NCI-H2081 treated with DMSO at 0.1 percent for 48 hours (cell line): ENCODE measurements around the gene ADAM20.
"Not testable (repeated sequence)": the region's sequence is repeated elsewhere in the genome, so short reads cannot be mapped to it uniquely, and the experiment has no call there.

Experiments used
- DNase-seq: peaks from one replicate; lab custom pipeline; 2025; lab: John Stamatoyannopoulos, UW

Gene ADAM20

DNA sequence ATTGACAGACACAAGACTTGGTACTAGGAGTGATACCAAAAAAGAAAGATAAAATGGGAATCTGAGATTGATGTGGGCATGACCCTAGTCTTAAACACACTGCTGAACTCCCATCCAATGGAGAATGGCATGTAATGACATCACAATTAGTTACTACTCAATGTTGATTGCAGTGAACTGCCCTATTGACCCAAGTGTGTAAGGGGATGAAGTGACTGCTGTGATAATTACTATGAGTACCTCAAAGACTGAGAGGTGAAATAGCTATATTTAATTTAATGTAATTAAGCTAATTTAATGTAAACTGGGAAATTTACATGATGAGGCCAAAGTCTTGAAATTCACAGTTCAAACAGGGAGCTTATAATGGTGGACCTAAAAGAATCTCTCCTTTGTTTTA is at the start of gene ADAM20:
Gene ADAM20, minus strand, starts transcription at position 101 of the 400 bp plus-strand sequence. CDS start 10,247 bp downstream, outside the sequence.
- no peak for DNase-seq

DNA sequence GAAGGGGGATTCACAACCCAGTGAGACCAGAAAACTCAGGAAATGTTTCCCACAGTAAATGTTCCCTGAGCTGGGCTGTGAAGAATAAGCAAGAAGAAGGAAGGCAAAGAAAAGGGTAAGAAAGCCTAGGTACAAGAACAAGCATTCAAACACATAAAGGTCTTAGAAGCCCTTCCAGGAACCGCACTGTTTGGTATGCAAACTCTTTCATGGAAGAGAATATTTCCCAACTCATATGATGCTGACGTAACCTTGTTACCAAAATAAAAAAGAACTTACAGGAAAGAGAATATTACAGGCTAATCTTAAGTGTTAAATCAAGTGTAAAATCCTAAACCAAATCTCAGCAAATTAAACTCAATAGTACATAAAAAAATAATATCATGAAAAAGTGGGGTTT is 42.1 kb upstream of the ADAM20 start:
- no peak for DNase-seq

DNA sequence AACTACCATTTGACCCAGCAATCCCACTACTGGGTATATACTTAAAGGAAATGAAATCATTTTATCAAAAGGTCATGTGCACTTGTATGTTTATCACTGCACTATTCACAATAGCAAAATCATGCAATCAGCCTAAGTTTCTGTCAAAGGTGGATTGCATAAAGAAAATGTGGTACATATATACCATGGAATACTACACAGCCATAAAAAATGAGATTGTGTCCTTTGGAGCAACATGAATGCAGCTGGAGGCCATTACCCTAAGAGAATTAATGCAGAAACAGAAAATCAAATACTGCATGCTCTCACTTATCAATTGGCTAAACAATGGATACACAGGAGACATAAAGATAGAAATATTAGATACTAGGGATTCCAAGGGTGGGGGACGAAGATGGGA is 38.2 kb upstream of the ADAM20 start:
- DNase-seq, result no peak

DNA sequence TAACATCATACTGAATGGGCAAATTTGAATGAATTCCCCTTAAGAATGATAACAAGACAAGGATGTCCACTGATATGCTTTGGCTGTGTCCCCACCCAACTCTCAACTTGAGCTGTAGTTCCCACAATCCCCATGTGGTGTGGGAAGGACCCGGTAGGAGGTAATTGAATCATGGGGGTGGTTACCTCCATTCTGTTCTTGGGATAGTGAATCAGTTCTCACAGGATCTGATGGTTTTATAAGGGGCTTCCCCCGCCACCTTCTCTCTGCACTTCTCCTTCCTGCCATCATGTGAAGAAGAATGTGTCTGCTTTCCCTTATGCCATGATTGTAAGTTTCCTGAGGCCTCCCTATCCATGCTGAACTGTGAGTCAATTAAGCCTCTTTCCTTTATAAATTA is 36.3 kb upstream of the ADAM20 start:
- no peak for DNase-seq

DNA sequence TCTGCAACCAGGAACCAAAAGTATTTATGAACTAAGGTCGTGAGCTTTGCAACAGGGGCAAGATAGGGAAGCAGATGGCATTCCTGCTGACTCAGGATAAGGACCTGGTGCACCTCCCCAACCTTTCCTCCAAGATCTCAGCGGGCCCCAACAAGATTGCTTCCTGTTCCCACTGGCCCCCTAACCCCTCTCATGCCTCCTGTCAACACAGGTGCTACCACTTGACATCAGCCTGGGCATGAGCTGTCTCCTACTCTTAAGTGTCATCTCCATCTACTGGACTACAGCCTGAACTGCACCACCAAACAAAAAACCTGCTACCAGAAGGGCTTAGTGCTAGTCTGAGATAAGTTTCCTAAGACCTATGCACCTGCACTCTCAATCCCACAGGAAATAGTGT is 33.0 kb upstream of the ADAM20 start:
- no peak for DNase-seq

DNA sequence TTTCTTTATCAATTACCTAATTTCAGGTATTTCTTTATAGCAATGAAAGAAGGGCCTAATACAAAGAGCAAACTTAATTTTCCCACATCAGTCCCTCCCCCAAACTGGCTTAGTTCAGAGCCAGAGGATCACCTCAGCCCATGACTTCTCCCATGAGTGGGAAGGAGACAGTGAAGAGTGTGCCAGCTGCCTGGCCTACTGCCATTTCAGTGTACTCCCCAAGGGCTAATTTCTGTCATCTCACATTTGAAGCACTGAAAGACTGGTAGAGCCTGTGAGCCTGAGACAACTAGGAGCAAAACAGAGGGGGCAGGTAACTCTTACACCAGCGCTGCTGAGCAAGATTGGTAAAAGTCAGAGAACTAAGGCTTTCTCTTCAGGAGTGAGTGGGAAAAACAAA is 29.1 kb upstream of the ADAM20 start:
- no peak for DNase-seq

DNA sequence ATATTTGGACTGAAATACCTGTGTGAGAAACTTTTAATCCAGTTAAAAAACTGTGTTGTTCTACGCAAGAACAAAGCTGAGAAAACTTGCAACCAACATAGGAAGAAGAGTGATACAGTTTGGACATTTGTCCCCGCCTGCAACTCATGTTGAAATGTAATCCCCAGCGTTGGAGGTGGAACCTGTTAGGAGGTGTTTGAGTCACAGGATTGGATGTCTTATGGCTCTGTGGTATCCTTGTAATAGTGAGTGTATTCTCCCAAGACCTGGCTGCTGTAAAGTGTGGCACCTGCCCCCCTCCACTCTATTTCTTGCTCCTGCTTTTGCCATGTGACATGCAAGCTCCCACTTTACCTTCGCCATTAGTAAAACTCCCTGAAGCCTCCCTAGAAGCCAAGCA is 28.6 kb upstream of the ADAM20 start:
- no peak for DNase-seq

DNA sequence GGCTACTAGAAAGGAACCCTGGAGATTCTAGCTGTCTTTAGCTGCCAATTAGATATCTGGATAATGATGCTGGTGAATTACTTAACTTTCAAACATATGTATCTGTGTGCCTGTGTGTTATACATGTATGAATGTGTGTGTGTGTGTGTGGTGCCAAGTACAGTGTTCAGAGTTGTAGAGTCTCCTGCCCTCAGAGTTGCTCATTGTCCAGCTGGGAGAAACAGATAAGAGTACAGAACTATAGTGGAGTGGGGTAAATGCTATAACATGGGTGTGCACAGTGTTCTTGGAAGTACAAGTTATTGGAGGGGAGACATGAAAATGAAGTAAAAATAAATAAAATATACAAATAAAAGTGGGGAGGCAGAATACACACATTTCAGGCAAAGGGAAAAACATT is 23.6 kb upstream of the ADAM20 start:
- DNase-seq, result no peak

DNA sequence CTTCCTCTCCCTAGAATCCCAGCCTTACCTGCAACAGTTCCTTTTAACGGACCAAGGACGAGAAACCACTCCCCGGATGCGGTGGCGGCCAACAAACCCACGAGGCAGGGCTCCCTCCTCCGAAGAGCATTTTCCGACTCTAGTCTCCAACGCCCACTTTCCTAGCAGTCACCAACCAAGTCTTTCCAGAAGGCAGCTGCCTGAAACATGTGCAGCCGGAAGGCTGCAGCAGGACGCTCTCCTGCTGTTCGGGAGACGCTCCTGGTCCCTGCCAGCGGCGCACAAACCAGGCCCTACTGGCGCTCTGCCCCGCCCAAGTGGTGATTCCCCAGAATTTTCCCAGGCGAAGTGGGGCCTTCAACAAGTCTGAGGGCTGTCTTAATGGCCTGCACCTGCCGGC is 21.1 kb upstream of the ADAM20 start:
- DNase-seq, result no peak

DNA sequence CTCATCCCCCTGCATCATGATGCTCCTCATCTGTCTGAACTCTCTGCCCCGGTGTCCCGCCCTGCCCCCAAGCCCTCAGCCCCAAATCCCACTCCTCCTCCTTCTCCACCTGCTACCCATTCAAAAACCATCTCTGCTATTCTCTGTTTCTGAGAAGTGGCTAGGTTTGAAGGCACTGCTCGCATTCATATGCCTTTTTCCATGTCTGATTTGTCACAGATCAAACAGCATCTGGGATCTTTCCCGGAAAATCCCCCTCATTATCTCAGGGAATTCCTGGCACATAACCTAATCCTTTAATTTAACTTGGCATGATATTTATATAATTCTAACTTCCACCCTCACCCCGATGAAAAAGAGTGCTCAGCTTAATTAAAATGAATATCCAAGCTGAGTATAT is 3.3 kb upstream of the ADAM20 start:
- no peak for DNase-seq

DNA sequence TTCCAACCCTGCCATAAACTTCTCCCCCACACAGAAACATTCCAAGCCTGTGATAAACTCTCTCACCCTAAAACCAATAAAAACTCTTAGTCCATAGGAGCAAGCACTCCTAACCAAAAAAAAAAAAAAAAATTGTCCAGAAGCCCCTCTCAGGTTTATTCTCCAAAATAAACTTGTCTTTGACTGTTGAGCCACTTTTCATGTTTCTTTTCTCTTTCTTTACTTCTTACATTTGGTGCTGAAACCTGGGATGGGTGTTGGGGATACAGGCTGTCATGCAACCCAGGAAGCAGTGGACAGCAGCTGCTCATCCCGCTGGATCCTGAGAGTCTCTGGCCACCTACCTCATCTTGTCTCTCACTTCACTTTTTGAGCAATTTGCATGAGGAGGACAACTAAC is 2.0 kb upstream of the ADAM20 start:
- no peak for DNase-seq

DNA sequence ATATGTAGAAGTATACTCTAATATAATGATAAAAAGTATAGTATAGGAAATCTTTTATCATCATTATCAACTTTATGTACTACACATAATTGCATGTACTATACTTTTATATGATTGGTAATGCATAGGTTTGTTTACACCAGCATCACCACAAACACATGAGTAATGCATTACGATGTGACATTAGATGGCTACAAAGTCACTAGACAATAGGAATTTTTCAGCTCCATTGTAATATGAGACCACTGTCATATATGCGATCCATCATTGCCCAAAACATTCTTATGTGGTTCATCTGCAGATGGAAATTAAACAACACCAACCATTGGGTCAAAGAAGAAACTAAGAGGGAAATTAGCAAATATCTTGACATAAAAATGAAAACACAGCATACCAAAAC is 4.4 kb downstream of the ADAM20 start:
- DNase-seq, result no peak

DNA sequence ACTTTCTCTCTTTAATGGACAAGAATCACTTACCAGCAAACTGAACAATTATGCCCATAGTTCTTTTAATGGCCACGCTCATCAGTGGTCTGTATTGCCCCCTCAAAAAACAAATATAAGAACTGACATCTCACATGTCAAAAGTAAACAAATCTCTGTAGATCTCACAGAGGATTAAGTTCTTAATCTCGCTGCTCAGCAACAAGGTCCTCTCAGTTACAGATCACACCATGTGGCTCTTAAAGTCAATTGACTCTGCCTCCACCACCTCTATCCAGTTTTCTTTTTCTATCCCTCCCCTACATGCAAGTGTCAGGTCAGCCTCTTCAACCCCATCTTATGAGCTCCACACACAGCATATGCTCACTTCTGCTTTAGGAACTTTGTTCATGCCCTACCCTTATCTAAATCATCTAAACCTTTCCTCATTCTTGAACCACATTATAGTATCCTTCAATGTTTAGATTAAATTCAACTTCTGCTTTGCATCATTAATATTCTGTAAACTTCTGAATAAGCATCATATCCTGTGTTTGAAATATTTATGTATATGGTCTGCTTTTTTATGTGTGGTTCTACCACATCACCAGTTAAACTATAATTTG is 7.2 kb downstream of the ADAM20 start:
- DNase-seq, result no peak

DNA sequence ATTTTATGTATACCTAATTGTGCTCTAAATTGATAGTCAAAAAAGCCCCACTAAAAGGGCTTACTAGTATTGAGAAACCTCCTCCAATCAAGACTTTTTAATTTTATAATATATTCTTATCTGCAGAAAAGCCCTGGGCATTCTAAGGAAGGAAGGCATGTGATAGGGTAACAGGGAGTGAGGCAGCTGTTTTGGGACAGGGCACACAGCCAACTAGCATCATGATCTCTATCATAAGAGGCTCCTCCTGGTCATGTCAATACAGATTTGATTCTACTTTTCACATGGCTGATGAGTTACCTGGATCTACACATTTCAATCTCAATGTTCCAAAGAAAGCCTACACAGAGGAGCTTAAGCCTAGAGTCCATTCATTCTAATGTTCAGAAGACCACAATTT is 9.1 kb downstream of the ADAM20 start:
- DNase-seq, result no peak

DNA sequence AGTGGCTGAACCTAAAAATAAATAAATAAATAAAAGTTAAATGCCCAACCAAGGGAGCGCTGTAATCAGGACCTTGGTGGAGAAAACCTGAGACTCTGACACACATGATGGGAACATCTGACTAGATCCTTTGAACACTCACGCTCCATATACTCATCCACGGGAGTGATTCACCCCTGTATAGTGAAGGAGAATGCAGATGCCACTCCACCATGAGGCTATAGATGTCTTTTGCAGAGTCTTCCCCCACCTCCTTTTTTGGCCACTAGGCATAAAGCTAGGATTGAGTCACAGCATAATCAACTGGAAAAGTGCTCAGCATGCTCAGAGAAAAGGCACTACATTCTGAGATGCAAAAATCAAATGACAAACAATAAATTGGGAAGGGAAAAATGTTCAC is 19.0 kb downstream of the ADAM20 start:
- DNase-seq, result no peak

DNA sequence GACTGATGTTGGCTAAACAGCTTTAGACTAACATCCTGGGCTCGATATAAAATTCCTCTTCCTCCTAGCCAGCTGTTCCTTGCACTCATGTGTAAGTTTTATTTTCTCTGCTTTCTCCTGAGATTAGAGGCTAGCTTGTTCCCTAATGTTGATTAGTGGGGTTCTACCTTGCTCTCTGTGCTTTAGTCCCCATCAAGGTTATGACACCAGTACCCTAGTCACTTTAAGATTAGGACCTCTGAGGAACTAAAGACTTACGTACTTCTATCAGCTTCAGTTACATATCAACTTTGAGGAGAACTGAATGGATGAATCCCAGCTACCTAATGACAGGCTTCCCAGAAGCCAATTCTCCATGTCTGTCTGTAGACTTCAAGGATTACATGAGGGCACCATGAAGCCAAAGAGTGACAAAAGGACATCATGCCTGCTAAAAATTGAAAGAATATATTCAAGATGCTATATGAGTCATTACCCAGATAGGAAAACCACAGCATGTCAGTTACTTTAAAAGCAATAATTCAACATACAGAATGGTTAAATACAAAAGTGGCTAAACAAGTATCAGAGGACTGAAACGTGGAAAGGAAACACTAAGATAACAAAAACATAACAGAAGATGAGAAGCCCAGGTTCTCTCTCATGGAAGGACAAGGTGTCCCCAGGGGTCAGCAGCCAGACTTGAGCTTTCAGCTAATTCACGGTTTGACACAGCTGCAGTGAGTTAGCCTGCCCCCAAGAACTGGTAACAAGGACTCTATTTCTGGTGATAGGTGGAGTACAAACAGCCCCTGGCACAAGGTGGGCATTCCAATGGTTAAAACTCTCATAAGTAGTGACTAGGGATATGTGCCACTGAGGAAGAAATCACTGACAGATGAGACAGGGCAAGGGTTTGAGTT is 20.4 kb downstream of the ADAM20 start:
- no peak for DNase-seq

DNA sequence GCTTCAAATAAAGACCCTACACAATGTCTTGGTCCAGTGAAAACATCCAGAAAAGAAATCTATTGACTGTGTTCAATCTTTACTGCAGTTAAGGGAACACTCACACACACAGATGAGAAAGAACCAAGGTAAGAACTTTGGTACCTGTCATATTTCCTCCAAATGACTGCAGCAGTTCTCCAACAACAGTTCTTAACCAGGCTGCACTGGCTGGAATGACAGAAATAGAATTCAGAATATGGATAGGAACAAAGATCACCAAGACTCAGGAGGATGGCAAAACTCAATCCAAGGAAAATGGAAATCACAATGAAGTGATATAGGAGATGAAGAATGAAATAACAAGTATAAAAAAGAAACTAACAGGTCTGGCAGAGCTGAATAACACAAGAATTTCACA is 36.6 kb downstream of the ADAM20 start:
- no peak for DNase-seq

DNA sequence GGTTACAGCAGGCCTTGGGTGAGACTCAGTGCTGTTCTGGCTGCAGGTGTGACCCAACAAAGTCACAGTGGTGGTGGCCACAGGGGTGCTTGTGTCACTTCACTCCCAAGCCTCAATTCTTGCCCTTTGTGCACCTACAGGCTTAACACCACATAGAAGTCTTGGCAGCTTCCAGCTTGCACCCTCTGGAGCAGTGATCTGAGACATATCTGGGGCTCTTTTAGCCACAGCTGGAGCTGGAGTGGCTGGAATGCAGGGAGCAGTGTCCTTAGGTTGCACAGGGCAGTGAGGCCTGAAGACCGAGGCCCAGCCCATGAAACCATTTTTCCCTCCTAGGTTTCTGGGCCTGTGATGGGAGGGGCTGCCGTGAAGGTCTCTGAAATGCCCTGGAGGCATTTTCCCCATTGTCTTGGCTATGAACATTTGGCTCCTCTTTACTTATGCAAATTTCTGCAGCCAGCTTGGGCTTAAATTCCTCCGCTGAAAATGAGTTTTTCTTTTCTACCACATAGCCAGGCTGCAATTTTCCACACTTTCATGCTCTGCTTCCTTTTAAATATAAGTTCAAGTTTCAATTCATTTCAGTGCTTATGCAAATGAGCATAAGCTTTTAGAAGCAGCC is 45.1 kb downstream of the ADAM20 start:
- DNase-seq, result no peak

DNA sequence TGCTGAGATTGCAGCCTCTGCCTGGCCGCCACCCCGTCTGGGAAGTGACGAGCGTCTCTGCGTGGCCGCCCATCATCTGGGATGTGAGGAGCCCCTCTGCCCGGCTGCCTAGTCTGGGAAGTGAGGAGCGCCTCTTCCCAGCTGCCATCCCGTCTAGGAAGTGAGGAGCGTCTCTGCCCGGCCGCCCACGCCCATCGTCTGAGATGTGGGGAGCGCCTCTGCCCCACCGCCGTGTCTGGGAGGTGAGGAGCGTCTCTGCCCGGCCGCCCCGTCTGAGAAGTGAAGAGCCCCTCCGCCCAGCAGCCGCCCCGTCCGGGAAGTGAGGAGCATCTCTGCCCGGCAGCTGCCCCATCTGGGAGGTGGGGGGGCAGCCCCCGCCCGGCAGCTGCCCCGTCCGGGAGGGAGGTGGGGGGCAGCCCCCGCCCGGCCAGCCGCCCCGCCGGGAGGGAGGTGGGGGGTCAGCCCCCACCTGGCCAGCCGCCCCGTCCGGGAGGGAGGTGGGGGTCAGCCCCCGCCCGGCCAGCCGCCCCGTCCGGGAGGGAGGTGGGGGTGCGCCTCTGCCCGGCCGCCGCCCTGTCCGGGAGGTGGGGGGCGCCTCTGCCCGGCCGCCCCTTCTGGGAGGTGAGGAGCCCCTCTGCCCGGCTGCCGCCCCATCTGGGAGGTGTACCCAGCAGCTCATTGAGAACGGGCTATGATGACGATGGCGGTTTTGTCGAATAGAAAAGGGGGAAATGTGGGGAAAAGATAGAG is 57.3 kb downstream of the ADAM20 start:
- not testable (repeated sequence) for DNase-seq

DNA sequence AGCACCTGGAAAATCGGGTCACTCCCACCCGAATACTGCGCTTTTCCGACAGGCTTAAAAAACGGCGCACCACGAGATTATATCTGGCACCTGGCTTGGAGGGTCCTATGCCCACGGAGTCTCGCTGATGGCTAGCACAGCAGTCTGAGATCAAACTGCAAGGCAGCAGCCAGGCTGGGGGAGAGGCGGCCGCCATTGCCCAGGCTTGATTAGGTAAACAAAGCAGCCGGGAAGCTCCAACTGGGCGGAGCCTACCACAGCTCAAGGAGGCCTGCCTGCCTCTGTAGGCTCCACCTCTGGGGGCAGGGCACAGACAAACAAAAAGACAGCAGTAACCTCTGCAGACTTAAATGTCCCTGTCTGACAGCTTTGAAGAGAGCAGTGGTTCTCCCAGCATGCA is 59.3 kb downstream of the ADAM20 start:
- DNase-seq, result not testable (repeated sequence)

DNA sequence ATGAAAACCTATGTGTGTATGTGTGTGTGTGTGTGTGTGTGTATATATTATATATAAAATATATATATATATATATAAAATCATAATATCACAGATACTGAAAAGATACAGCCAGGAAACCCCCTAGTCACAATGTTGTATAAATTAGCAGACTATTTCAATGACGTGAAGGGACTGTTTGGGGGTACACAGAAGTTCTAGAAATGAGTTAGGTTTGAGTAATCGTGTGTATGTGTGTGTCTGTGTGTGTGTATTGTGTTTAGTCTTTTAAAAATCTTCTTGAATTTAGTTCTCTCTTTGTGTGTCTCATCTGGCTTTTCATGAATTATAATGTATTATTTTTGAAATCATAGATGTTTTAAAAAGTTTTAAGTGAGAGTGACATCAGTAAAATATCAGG is 61.0 kb downstream of the ADAM20 start:
- DNase-seq, result no peak
